Stimulated activated CD8-positive, alpha-beta memory T cell treated with anti-CD3 and anti-CD28 coated beads, Interleukin-7, amount 100 ng/mL, for 24 hours (primary cell): ENCODE data around the gene APCDD1L.
"Not testable (repeated sequence)": the region's sequence is repeated elsewhere in the genome, so short reads cannot be mapped to it uniquely, and the experiment has no call there.

Source experiments
- DNase-seq: peaks from one replicate; pipeline ENCODE4 v3.0.0-alpha.2; 2020; ENCODE audit warnings: low read depth

APCDD1L gene

DNA sequence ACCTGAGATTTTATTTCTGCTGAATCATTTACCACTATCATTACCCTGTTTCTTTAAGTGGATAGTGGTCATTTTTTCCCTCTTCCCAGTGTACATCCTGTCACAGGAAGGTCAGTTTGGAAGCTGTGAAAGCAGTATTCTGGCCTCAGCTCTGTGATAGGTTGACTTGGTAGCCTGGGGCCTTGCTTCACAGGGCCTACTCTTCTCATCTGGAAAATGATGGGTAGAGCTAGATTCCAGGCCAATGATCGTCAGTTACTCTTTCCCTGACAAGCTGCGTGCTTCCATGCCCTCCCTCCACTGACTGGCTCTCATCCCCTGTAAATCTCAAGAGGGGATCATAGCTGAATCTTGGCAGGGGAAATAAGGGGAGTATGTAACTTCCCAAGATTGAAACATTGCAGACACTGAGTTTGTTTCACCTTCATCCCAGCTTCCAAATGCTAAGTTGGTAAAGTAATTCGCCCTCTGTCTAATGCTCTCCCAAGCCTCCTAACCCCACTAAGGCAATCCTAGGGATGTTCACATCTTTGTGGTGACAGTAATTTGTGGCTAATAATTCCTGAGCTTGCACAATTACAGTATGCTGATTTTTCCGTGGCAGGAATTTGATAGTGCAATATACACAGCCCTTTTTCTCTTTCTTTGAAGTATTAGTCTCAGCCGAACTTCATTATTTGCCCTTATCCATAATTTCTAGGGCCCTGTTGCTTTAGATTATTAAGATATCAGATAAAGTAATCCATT, 75.0 kb downstream of the APCDD1L start:
- DNase-seq = no peak

DNA sequence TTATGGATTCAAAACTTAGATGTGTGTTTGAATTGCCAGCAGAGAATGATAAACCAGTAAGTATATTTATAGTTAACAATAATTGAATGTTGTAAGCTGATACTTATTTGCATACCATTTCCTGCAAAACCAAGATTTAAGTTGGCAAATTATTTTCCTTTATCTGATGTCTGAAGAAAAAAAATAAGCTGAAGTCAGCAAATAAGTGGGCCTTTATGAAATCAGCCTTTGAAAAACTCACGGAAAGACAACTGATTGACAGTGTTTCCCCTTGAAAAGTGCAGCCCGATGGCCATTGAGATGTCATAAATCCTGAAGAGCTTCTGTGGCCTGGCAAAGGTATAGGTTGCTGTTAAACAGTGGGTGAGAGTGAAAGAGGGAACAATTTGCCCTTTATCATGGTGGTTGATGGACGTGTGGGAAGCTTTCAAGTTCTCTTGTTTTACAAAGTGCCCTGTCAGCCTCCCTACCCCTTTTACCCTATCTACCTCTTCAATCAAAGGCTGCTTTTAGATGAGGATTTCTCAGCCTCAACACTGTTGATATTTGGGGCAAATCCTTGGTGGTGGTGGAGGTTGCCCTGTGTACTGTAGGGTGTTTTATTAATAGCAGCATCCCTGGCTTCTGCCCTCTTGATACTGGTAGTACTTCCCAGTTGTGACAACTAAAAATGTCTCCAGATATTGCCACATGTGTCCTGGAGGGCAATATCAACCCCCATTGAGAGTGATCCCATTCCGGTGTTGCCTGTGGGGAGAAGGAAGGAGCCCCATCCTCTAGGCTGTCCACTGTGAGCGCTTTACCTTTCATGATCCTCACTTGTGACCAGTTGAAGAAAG, 76.0 kb downstream of the APCDD1L start:
- no peak for DNase-seq

- no peak for DNase-seq
Measured at GRCh38 chr20:58436868-58437645, 78.1 kb downstream of the APCDD1L start.

GRCh38 chr20:58435237-58435636, 80.0 kb downstream of the APCDD1L start:
- no peak for DNase-seq

- no peak for DNase-seq
Measured at GRCh38 chr20:58434326-58434725, 80.9 kb downstream of the APCDD1L start.

GRCh38 chr20:58433759-58434158, 81.4 kb downstream of the APCDD1L start:
- DNase-seq = no peak

DNA sequence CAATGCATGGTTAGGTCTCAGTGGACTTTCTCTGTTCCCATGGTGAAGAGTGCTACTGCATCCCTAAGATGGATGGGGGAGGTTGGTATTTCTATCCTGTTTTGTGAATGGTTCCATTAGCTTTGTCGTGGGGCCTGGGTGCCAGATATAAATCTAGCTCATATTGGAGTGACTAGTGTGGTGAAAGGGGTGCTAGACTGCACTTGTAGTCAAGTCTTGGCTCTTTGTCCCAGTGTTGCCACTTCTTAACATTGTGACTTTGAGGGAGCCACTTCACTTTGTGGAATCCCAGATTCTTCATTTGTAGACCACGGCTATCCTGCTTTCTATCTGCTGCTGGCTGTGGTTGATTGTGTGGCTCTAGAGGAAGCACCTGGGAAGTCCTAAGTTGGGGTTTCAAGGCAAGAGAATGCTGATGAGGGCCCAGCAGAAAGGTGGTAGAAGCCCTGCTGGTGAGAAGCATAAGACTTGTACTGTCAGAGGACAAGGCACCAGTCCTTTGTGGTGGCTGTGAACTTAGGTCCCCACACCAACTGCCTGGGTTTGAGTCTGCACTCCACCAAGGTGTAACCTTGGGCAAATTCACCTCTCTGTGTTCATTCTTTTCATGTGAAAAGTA, 82.1 kb downstream of the APCDD1L start:
- DNase-seq = no peak

GRCh38 chr20:58432186-58432954, 82.8 kb downstream of the APCDD1L start:
- no peak for DNase-seq

DNA sequence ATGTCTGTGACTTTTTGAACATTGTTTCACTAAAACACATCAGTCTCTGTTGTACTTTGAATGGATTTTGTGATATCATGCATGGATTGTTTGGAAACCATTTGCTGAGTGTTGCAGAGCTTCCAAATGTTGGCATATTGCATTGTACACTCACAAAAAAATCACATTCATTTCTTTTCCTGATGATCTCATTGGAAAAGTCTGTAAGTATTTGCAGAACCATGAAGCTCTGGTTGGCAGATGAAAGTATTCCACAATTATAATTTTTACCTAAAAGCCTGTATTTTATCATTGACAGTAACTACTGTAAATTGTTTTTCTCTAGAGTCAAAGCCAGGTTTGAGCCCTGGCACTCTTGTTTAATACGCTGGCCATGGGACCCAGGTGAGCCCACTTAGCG, 84.1 kb downstream of the APCDD1L start:
- DNase-seq = no peak

GRCh38 chr20:58429303-58429702, 85.9 kb downstream of the APCDD1L start:
- DNase-seq = no peak

GRCh38 chr20:58428364-58428763, 86.8 kb downstream of the APCDD1L start:
- no peak for DNase-seq

- DNase-seq = not testable (repeated sequence)
Measured at GRCh38 chr20:58427571-58427970, 87.6 kb downstream of the APCDD1L start.

GRCh38 chr20:58424218-58424969, 90.8 kb downstream of the APCDD1L start:
- no peak for DNase-seq

- no peak for DNase-seq
Measured at GRCh38 chr20:58421497-58421850, 93.7 kb downstream of the APCDD1L start.

- no peak for DNase-seq
Measured at GRCh38 chr20:58420798-58421496, 94.3 kb downstream of the APCDD1L start.

DNA sequence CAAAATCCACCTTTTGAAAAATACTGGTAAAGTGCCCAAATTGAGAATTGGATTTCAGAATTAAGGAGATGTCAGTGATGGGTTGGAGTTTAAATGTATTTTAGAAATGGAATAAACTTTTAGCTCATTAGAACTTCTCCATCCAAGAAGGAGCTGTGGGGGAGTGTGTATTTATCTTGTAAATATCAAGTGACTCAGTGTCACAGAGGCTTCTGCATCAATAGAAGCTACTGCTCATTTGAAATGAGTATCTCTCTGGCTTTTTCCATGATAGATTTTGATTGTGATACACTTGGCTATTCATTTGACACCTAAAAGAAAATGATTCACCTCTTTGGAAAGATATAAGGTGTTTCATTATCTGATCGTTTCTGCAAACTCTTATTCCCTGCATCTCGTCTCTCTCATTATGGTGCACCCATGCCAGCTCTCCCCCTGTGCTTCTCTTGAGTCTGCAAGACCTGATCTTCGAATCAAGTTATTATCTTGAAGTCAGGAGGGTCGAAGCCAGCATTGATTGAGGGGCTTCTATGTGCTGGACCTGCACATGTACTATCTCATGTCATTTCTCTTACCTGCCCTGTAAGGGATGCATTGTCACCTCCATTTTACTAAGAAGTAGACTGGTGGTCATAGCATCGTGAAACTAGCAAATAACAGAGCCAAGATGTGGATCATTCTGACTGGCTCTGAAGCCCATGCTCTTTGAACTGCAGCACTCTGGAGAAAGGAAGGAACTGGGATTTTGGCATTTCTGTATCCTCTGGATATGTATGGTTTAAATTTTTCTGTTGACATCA, 96.0 kb downstream of the APCDD1L start:
- DNase-seq = no peak

DNA sequence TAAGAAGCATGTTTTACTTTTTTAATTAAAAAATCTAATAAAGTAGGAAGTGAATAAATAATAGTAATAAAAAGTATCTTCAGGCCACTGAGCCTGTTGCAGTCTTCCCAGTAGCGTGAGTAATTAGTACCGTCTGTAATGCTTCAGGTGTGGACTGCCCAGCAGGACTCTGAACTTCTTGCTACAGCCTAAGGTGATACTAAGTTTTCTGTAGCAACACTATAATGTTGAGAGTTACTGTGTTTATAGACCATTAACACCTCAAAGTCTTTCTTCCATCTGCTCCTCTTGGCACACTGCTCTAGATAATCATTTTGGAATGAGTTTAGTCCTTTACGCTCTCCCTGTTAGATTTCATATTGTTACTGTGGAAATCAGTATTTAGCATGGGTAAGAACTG, 97.8 kb downstream of the APCDD1L start:
- DNase-seq = no peak

DNA sequence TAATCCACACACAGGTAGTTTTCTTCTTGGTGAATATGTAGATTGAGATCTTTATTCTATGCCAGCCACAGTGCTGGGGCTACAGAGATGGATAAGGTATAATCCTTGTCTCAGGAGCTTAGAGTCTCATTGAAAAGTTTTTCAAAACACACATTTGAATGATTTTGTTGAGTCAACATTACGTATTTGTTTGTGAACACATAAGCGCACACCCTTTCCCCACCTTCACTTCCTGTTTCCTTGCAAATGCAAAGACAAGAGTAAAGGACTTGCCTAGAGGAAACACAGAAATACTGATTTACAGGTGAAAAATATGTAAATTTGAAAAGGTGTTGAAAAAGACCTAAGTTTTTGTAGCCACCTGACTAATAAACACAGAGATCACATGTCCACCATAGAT, 98.4 kb downstream of the APCDD1L start:
- no peak for DNase-seq

DNA sequence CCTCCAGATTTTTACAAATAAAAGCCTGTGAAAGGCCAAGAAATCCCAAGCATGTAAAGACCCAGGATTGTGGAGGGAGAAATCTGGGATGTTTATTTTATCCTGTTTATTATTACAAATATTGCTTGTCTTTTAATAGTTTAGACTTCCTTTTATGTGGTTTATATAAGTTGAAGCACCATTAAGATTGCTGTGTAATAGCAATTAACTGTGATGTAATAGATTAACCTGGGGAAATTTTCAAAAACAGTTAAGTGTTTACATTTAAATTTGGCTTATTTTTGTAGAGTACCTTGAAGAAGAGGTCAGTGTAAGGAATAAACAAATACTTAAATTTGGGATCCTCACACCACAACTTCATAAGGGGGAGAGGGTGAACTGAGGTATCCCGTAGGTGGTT, 99.1 kb downstream of the APCDD1L start:
- no peak for DNase-seq
